ENCODE results near the gene PPP1R16B.

Gene PPP1R16B

GRCh38 chr20:38880952-38881735, 75.6 kb downstream of the PPP1R16B start:
- DNase-seq: no peak

DNA sequence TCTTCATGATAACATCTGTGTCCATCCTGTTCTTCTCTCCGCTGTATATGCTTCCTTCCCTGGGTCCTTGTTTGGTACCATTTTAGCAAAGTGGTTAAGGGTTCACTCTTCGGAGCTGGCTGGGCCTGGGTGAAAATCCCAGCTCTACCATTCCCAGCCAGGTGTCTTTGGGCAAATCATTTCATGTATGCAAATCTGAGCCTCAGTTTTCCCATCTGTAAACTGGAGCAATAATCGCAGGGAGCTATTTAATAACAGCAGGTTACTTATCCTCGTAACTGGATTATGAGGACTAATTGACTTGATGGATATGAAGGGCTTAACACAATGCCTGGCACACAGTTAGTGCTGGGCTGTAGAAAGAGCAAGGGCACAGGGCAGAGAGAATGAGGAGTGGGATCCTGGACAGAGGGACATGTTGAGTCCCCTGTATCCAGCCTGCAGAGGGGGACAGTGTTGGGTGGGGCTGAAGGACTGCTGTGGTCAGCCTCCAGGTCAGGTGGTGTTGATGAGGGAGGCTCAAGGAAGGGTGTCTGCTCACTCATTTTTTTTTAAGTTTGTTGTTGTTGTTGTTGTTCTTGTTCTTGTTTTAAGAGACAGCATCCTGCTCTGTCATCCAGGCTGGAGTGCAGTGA, 76.4 kb downstream of the PPP1R16B start:
- no peak for DNase-seq

GRCh38 chr20:38882600-38882999, 77.1 kb downstream of the PPP1R16B start:
- no peak for DNase-seq

DNA sequence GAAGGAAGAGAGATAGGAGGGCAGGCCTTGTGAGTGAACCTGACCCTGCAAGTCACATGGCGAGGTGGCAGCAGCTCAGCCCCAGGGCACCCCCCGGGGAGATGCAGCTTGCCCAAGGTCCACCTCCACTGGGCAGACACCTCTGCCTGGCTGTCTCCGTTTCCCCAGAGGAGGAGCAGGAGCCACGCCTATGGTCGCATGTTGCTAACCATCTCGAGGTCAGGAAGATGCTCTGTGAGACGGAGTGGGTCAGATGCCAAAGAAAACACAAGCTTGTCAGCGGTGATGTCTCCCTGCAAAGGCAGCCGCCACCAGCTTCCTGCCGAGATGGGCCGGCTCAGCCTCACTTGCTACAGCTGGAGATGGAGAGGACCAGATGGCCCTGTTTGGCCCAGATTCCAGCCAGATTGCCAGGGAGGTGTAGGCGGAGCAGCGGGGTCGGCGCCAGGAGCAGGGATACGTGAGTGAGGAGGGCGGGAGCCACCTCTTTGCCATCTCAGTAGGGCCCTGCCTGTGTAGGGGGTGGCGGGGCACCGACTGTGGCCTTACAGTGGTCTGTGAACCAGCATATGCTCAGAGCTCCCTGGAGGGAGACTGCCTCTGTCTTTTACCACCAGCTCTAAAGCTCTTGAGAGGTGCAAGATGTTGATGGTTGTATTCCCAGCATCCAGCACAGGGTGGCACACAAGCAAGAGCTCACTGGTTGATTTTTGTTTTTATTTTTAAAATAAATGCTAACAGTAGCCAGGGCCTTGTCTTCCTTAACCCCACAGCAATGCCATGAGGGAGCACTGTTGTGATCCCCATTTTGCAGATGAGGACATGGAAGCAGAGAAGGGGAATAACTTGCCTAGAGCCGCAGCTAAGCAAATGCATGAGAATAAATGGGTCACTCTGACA, 77.8 kb downstream of the PPP1R16B start:
- DNase-seq: peak; percentile 94

GRCh38 chr20:38883981-38884733, 78.7 kb downstream of the PPP1R16B start:
- no peak for DNase-seq

DNA sequence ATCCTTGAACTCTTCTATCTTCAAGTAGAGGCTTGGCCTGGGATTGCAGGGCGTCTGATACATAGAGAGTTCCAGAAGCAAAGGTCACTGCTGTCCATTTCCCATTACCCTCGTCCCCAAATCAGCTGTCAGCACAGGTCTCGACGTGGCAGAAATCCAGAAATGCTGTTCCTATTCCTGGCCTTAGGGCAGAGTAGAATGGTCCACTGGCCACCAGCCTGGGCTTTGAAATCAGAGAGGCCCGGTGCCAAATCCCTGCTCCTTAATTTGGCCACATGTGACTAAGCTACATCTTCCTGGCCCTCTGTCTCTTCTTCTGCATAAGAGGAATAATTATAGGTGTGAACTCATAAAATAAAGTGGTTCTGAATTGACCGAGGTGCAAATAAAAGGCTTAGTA, 79.9 kb downstream of the PPP1R16B start:
- DNase-seq: no peak

- DNase-seq: no peak
Observed at GRCh38 chr20:38888059-38888831, 82.7 kb downstream of the PPP1R16B start.

- DNase-seq: no peak
Observed at GRCh38 chr20:38889050-38889449, 83.6 kb downstream of the PPP1R16B start.

GRCh38 chr20:38889792-38890496, 84.4 kb downstream of the PPP1R16B start:
- no peak for DNase-seq

DNA sequence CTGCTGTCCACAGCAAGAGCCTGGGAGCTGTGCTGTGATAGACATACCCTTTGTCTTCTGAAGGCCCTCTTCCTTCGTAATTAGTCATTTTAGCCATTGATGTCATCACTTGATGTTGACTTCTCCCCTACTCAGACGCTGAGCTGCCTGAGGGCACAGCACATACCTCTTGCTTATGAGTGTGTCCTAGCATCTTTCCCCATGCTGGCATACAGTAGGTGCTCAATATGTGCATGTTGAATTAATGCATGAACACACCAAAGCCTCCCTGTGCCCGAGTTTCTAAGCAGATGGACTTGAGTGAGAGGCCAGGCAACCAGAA, 85.0 kb downstream of the PPP1R16B start:
- no peak for DNase-seq

DNA sequence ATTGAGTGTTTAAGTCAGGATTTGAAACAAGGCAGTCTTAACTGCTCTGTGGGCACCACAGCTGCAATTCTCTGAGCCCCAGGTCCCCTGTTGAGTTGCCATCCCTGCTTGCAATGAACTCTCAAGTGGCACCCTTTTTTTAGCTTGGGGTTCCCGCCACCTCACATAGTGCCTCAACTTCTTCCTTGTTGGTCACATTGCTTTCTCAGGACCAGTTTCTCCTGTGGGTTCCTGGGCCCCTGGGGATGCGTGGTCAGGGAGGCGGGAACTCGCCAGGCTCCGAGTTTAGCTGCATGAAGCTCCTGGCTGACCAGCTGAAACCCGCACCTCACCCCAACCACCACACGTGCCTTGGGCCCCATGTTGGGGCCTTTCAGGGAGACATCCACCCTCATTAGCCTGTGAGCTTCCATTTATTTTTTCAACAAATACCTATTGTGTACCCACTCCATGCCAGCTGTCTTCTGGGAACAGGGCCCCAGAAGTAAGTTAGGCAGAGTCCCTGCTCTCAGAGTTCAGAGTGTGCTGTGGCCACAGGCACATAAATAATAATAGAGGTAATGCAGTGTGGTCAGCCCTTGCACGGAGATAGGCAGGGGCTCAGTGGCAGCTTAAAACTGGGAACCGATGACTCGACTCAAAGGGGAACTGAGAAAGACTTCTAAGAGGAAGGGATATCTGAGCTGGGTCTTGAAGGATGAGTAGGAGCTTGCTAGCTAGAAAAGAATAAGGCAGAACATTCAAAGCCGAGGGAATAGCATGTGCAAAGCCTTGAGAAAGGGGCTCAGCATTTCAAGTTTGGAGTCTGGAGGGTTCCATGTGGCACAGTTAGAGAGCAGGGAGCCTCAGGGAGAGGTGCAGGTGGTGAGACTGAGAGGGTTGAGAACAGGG, 86.8 kb downstream of the PPP1R16B start:
- DNase-seq: no peak

- no peak for DNase-seq
Observed at GRCh38 chr20:38893056-38893564, 87.6 kb downstream of the PPP1R16B start.

GRCh38 chr20:38893565-38894090, 88.1 kb downstream of the PPP1R16B start:
- peak; percentile 73 for DNase-seq

DNA sequence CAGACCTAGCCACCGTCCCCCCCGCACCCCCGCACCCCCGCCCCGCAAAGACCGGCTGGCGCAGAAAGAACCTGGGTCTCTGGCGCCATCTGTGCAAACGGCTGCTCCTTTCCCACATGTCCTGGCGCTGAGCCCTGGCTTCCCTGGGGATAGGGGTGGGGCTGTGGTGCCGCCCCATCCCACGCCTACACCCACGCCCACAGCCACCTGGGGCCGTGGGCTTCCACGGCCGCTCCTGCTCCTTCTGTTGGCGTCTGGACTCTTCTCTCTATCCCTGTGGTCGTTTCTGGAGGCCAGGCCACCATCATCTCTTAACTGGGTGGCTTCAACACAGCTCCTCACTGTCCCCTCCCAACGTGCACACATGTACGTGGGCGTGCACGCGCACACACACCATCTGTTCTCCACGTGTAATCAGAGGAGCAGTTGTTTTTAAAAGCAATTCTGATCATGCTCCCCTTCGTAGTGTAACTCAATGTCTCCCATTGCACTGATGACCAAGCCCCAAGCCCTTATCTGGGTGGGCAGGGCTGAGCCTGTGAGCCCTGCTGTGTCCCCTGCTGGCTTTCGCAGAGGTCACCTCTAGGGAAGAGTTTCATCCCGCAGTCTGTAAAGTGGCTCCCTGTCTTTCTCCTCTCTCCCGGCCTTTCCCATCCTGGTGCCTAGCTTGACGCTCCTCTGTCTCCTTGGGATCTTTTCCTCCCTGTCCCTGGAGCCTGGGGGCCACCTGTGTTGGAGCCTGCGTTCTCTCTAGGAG, 88.8 kb downstream of the PPP1R16B start:
- DNase-seq: peak; percentile 73

GRCh38 chr20:38895098-38895949, 89.8 kb downstream of the PPP1R16B start:
- no peak for DNase-seq

- DNase-seq: no peak
Observed at GRCh38 chr20:38896009-38896594, 90.6 kb downstream of the PPP1R16B start.

- no peak for DNase-seq
Observed at GRCh38 chr20:38897267-38897666, 91.8 kb downstream of the PPP1R16B start.

DNA sequence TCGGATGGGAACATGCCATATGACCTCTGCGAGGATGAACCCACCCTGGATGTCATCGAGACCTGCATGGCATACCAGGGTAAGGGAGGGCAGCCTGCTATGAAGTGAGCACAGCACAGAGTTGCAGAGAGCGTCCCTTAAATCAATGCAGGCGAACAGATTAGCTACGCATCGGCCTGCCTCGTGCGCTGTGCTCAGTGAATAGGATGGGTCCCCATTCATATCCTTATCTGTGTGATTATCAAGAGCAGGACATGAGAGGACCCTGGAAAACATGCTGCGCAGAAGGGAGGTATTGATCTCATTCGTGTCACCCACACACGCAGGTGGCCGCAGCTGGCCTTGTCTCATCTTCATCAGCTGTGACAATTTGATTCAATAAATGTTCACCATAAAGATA, 95.1 kb downstream of the PPP1R16B start:
- no peak for DNase-seq

Data from NCI-H1694 (cell line).